K562 (cell line): ENCODE results near the gene ZNF213. TPM values are rescaled to one million over a fixed set of nuclear protein-coding genes. Genes with fewer than 3 reads are reported as not detected.

ENCODE experiments used
- CAMTA2 ChIP-seq: fragments of 250-450 bp; sonication (Bioruptor Pico); conservative IDR thresholded peaks from 2 replicates; pipeline ENCODE4 v1.5.1; 2022
- FOXK1 ChIP-seq: sonication (generic); formaldehyde crosslinking; IDR thresholded peaks from 2 replicates; pipeline ENCODE4 v1.8.0; 2022; ENCODE audit warnings: missing genetic modification reagents, mild to moderate bottlenecking, borderline replicate concordance
- HDAC1 ChIP-seq, 2 experiments: fragments of 450-650 bp; IDR thresholded peaks; 2 replicates each; pipeline ENCODE4 v1.6.1; 2016 to 2017; ENCODE audit warnings: inconsistent platforms in 1 of 2, mild to moderate bottlenecking in 1 of 2, moderate library complexity in 1 of 2
- HMG20B ChIP-seq: fragments of 250-450 bp; sonication (Bioruptor Pico); IDR thresholded peaks from 2 replicates; pipeline ENCODE4 v1.5.0; 2021; ENCODE audit warnings: mild to moderate bottlenecking
- HNRNPUL1 ChIP-seq: fragments of 200-400 bp; formaldehyde crosslinking; IDR thresholded peaks from 2 replicates; pipeline ENCODE4 v1.6.1; 2017; ENCODE audit warnings: low read length
- MTA2 ChIP-seq: fragments of 450-650 bp; IDR thresholded peaks from 2 replicates; pipeline ENCODE4 v1.6.1; 2016; ENCODE audit warnings: low read depth
- MXD1 ChIP-seq: fragments of 250-450 bp; sonication (Bioruptor Pico); IDR thresholded peaks from 2 replicates; pipeline ENCODE4 v1.8.0; 2021; ENCODE audit warnings: borderline replicate concordance, mild to moderate bottlenecking, moderate library complexity; ENCODE audit not compliant: poor library complexity, severe bottlenecking
- NCOA1 ChIP-seq: fragments of 450-650 bp; IDR thresholded peaks from 2 replicates; pipeline ENCODE4 v1.6.1; 2016; ENCODE audit warnings: low read depth
- NR2F6 ChIP-seq: fragments of 450-650 bp; formaldehyde crosslinking; IDR thresholded peaks from 2 replicates; pipeline ENCODE4 v1.4.0; 2020; ENCODE audit warnings: mild to moderate bottlenecking
- SMARCA5 ChIP-seq: fragments of 450-650 bp; IDR thresholded peaks from 2 replicates; pipeline ENCODE4 v1.6.1; 2016
- SOX6 ChIP-seq: fragments of 450-650 bp; IDR thresholded peaks from 2 replicates; pipeline ENCODE4 v1.6.1; 2014; ENCODE audit warnings: mild to moderate bottlenecking
- TBL1XR1 ChIP-seq, 2 experiments: IDR thresholded peaks; 2 replicates each; pipeline ENCODE4 v1.6.1; 2012; ENCODE audit warnings: improper control_type of control experiment in 2 of 2, low read length in 2 of 2, mild to moderate bottlenecking in 1 of 2
- USF1 ChIP-seq: sonication (generic); formaldehyde crosslinking; IDR thresholded peaks from 2 replicates; pipeline ENCODE4 v1.9.0; 2022; ENCODE audit warnings: mild to moderate bottlenecking, missing genetic modification reagents
- ZNF316 ChIP-seq: fragments of 450-650 bp; IDR thresholded peaks from 2 replicates; pipeline ENCODE4 v1.6.1; 2016
- ZNF511 ChIP-seq: sonication (generic); formaldehyde crosslinking; IDR thresholded peaks from 2 replicates; pipeline ENCODE4 v1.8.0; 2022; ENCODE audit warnings: mild to moderate bottlenecking, missing genetic modification reagents
- polyA plus RNA-seq, 8 experiments: library from polyadenylated mRNA; depleted of rRNA in 4 of 8; stranded (reverse) in 5 of 8; unstranded in 3 of 8; fragments of >200 nt; fragmentation: Nextera tagmentation in 2 of 8; fragmentation: Illumina TruSeq in 1 of 8; extraction: Ambion mirVana in 2 of 8; extraction: Trizol in 1 of 8; gene quantifications; 2 replicates each; pipeline versions ENCODE4 v1.2.1 to v1.2.3, GENCODE V29; 2011 to 2014; ENCODE audit warnings: inconsistent platforms in 1 of 8, missing spikeins in 1 of 8
- total RNA-seq, 7 experiments: library from RNA; depleted of rRNA in 6 of 7; stranded (reverse); fragments of >200 nt in 6 of 7; fragmentation: Illumina TruSeq in 2 of 7; extraction: Trizol in 2 of 7; gene quantifications; 2 replicates each; pipeline versions ENCODE4 v1.2.1 to v1.2.3, GENCODE V29; 2011 to 2021; ENCODE audit warnings: low replicate concordance in 1 of 7
- TF ChIP-seq, protein P1 (sequence below): fragments of 450-650 bp; IDR thresholded peaks from 2 replicates; pipeline ENCODE4 v1.6.1; 2016; ENCODE audit warnings: low read depth
- TF ChIP-seq, protein P2 (sequence below): fragments of 450-650 bp; formaldehyde crosslinking; conservative IDR thresholded peaks from 2 replicates; pipeline ENCODE4 v1.4.0; 2022; ENCODE audit warnings: mild to moderate bottlenecking, missing genetic modification characterization

Gene ZNF213
- total and polyA plus RNA-seq, 9 of the 15 experiments (the other 6 are each of a cell fraction or from before 2014, with no cell fraction given) = 0.49 to 10.0 (median 1.8) TPM

DNA sequence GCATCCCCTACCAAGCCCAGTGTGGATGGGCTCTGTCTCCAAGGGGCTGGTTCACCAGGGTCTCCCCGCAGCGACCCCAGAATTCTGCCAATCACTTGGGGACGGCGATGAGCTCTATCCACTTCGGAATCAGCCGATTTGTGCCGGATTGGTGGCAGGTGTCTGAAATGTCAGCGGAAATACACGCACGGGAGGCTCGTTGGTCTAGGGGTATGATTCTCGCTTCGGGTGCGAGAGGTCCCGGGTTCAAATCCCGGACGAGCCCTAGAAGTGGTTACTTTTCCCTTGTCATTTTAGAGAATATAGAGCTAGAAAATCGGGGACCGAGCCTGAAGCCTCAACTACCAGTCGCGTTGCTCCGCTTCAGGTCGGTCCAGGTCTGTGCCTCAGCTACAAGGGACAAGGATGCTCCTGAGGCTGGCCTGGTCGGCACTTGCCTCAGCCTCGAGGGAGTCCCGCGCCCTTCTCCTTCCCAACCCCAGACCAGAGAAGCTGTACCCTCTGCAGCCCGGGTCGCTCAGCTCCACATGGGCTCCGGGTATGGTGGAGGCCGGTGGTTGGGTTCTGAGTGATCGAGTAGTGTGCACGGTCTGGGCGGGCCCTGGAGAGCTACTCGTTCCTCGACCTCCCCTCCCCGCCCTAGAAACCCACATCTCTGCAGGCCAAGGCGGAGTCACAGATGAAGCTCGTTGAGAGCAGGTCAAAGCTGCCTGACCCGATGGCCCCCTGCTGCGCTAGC, 37.2 kb downstream of the ZNF213 start (continued):
- TF ChIP-seq, protein P1, sequence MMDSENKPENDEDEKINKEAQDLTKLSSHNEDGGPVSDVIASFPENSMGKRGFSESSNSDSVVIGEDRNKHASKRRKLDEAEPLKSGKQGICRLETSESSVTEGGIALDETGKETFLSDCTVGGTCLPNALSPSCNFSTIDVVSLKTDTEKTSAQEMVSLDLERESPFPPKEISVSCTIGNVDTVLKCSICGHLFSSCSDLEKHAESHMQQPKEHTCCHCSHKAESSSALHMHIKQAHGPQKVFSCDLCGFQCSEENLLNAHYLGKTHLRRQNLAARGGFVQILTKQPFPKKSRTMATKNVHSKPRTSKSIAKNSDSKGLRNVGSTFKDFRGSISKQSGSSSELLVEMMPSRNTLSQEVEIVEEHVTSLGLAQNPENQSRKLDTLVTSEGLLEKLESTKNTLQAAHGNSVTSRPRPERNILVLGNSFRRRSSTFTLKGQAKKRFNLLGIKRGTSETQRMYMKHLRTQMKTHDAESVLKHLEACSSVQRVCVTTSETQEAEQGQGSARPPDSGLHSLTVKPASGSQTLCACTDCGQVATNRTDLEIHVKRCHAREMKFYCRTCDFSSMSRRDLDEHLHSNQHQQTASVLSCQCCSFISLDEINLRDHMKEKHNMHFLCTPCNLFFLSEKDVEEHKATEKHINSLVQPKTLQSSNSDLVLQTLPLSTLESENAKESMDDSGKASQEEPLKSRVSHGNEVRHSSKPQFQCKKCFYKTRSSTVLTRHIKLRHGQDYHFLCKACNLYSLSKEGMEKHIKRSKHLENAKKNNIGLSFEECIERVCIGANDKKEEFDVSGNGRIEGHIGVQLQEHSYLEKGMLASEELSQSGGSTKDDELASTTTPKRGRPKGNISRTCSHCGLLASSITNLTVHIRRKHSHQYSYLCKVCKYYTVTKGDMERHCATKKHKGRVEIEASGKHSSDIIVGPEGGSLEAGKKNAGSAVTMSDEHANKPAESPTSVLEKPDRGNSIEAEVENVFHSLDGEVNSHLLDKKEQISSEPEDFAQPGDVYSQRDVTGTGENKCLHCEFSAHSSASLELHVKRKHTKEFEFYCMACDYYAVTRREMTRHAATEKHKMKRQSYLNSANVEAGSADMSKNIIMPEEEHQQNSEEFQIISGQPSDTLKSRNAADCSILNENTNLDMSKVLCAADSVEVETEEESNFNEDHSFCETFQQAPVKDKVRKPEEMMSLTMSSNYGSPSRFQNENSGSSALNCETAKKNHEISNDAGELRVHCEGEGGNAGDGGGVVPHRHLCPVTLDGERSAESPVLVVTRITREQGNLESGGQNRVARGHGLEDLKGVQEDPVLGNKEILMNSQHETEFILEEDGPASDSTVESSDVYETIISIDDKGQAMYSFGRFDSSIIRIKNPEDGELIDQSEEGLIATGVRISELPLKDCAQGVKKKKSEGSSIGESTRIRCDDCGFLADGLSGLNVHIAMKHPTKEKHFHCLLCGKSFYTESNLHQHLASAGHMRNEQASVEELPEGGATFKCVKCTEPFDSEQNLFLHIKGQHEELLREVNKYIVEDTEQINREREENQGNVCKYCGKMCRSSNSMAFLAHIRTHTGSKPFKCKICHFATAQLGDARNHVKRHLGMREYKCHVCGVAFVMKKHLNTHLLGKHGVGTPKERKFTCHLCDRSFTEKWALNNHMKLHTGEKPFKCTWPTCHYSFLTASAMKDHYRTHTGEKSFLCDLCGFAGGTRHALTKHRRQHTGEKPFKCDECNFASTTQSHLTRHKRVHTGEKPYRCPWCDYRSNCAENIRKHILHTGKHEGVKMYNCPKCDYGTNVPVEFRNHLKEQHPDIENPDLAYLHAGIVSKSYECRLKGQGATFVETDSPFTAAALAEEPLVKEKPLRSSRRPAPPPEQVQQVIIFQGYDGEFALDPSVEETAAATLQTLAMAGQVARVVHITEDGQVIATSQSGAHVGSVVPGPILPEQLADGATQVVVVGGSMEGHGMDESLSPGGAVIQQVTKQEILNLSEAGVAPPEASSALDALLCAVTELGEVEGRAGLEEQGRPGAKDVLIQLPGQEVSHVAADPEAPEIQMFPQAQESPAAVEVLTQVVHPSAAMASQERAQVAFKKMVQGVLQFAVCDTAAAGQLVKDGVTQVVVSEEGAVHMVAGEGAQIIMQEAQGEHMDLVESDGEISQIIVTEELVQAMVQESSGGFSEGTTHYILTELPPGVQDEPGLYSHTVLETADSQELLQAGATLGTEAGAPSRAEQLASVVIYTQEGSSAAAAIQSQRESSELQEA = 0 out of 2 replicates have a peak, but pooled peaks have one; percentile 9
- TF ChIP-seq ZNF511 (CRISPR knock-in tag) (no peak), USF1 (CRISPR knock-in tag) (no peak), ZNF316 (no peak; the same call in 1 of the 2 replicates), SOX6 (no peak), MXD1 (CRISPR knock-in tag) (no peak), HDAC1 (IDR thresholded peaks at IDR 0.05) (no peak), MTA2 (no peak), NCOA1 (no peak), HNRNPUL1 (no peak), TBL1XR1 (IDR thresholded peaks at IDR 0.05; ENCODE audit: low read length in 2 of 2) (no peak), SMARCA5 (no peak), FOXK1 (CRISPR knock-in tag) (no peak), NR2F6 (CRISPR knock-in tag) (no peak), HMG20B (CRISPR knock-in tag) (no peak), CAMTA2 (no peak)
- TF ChIP-seq, protein P2, sequence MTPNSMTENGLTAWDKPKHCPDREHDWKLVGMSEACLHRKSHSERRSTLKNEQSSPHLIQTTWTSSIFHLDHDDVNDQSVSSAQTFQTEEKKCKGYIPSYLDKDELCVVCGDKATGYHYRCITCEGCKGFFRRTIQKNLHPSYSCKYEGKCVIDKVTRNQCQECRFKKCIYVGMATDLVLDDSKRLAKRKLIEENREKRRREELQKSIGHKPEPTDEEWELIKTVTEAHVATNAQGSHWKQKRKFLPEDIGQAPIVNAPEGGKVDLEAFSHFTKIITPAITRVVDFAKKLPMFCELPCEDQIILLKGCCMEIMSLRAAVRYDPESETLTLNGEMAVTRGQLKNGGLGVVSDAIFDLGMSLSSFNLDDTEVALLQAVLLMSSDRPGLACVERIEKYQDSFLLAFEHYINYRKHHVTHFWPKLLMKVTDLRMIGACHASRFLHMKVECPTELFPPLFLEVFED (CRISPR knock-in tag) = no peak
